GM12891 (cell line): ENCODE measurements around the gene PCSK6.

Source experiments
- POLR2A ChIP-seq: IDR thresholded peaks from 2 replicates; pipeline ENCODE4 v1.6.1; 2011; ENCODE audit warnings: low read depth, low read length, control low read depth
- POLR2AphosphoS5 ChIP-seq: IDR thresholded peaks from 2 replicates; pipeline ENCODE4 v1.6.1; 2011; ENCODE audit warnings: low read depth, low read length, control low read depth

GRCh38 chr15:101327147-101327740 lies 162.3 kb downstream of the PCSK6 start:
- no peak for TF ChIP-seq POLR2AphosphoS5
- no peak for TF ChIP-seq POLR2A
